ENCODE data around the gene G6PC1.
"Not testable (repeated sequence)": the region's sequence is repeated elsewhere in the genome, so short reads cannot be mapped to it uniquely, and the experiment has no call there.

G6PC1 gene

DNA sequence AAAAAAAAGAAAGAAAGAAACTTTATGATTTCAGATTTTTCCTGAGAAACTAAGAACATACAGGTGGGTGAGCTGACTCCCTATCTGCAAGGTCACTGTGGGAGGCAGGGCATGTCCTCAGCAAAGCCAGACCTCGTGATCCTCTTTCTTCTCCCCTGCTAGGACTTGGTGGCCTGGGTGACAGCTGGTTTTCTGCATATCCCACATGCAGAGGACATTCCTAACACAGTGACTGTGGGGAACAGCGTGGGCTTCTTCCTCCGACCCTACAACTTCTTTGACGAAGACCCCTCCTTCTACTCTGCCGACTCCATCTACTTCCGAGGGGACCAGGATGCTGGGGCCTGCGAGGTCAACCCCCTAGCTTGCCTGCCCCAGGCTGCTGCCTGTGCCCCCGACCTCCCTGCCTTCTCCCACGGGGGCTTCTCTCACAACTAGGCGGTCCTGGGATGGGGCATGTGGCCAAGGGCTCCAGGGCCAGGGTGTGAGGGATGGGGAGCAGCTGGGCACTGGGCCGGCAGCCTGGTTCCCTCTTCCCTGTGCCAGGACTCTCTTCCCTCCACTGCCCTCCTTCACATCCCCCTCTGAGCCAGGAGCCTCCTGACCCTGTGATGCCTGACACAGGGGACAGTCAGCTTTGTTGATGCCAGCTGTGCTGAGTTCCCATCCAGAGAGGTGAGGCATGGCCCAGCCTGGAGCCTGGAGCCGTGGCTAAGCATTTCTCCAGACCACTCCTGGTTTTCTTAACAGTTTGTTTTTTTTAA, 26.5 kb upstream of the G6PC1 start:
- not testable (repeated sequence) for DNase-seq

DNA sequence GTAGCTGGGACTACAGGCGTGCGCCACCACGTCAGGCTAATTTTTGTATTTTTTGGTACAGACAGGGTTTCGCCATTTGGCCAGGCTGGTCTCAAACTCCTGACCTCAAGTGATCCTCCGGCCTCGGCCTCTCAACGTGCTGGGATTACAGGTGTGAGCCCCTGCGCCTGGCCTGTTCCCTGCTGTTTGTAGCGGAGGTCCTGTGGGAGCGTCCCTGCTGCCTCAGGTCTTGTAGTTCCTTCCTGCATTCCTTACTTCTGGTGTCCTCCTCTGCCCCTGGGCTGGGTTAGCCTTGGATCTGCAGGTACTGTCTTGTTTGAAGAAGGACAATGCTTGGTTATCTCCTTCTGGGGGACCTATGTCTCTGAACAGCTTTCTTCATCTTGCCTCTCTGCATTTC, 23.6 kb upstream of the G6PC1 start:
- DNase-seq, result no peak

DNA sequence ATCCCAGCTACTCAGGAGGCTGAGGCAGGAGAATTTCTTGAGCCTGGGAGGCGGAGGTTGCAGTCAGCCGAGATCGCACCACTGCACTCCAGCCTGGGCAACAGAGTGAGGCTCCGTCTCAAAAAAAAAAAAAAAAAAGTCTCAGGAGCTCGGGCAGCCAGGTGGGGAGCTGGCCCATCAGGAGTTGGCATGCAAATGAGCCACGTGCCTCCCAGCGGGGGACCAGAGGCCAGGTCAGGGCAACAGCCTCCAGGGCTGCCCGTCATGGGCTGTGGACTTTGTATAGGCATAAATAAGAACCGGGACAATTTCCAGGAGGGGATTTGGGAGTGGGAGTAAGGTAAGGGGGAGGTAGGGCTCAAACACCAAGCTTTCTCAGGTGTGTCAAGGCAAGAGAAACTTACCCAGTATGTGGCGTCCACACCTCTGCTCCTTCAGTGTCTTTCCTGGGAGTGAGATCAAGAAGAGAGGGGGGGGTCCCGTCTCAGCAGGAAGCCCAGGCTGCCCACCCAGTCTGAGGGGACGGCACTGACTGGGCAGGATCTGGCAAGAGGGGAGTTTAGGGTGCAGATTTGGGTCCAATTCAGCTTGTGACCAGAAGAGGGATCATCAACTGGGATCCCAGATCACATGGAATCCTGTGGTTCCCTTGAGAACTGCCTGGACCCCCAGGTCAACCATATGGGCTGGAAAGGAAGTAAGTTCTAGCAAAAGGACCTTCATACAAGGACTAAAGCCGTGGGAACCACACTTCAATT, 22.3 kb upstream of the G6PC1 start:
- no peak for DNase-seq

DNA sequence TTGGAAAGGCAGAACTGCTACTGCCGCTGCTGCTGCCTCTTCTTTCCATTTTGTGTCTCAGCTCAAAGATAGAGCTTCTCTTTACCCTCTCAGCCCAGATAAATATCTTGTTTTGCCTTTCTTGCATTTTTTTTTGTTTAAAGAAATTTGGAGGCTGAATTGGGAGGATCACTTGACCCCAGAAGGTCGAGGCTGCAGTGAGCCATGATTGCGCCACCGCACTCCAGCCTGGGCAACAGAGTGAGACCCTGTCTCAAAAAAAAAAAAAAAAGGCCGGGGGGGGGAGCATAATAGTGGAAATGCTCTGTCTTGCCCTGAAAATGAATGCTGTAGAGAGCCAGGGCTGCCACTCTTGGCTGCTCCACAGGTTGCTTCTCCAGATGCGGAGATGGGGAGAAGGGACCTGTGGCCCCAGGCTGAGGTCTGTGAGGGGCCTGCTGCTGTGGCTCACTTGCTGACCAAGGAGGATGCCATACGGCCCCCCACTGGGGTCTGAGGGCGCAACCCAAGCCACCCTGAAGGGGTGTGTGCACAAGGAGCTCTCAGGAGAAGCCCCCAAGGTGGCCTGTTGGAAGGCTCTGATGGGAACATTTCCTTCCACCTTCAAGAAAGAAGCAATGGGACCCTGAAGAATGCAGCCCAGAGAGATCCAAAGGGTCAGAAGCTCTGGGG, 21.5 kb upstream of the G6PC1 start:
- no peak for DNase-seq

DNA sequence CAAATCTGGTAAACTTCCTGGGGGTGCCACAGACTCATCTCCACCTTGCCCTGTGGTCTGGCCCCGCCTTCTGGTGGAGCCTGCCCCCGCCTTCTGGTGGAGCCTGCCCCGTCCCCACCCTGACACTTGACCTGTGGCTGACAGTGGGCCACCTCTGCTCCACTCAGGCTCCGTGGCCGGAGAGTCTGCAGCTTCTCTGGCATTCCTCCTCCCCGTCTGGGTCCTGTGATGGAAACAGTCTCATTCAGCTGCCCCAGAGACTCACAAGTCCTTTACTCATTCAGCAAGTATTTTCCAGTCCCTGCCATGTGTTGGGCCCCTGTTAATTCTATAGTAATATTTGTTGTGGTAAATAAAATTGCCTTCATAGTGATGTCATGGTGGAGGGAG, 21.0 kb upstream of the G6PC1 start:
- DNase-seq, result no peak

DNA sequence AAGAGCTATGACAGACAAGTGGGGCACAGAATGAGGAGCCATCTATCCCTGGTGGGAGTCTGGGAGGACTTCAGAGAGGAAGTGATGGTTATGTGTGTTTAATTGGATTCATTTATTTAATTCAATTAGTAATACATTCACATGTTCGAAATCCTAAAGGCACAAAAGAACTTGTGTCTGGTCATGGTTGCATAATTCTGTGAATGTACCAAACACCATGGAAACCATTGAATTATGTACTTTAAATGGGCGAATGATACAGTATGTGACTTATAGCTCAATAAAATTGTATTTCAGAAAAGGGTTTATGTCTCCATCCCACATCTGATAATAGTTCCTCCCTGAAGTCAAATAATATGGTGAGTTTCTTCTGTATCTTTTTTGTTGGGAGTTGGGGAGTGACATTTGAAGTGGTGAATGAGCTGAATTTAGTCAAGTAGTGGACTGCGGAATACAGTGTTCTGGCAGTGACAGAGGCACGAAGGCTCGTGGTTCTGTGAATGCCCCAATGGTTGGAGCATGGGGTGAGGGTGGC, 19.8 kb upstream of the G6PC1 start:
- DNase-seq, result no peak

DNA sequence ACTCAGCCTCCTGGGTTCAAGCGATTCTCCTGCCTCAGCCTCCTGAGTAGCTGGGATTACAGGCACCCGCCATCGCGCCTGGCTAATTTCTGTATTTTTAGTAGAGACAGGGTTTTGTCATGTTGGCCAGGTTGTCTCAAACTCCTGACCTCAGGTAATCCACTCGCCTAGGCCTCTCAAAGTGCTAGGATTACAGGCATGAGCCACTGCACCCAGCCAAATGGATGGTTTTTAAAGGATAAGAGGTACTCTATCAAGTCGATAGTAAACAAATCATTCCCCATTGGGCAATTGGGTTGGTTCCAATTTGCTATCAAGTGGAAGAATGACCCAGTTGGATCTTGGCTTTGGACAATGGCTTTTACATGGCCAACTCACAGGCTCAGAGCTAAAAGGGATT, 18.9 kb upstream of the G6PC1 start:
- not testable (repeated sequence) for DNase-seq

DNA sequence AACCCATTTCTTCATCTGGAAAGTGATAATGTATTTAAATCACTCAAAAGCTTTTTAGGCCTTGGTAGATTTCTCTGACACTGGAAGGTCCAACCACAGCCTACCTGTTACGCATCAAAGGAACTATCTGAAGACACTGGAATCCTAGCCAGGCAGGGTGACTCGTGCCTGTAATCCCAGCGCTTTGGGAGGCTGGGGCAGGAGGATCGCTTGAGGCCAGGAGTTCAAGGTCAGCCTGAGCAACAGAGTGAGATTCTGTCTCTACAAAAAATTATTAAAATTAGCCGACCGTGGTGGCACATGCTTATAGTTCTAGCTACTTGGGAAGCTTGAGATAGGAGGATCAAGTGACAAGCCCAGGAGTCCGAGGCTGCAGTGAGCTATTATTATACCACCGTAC, 18.4 kb upstream of the G6PC1 start:
- DNase-seq, result no peak

DNA sequence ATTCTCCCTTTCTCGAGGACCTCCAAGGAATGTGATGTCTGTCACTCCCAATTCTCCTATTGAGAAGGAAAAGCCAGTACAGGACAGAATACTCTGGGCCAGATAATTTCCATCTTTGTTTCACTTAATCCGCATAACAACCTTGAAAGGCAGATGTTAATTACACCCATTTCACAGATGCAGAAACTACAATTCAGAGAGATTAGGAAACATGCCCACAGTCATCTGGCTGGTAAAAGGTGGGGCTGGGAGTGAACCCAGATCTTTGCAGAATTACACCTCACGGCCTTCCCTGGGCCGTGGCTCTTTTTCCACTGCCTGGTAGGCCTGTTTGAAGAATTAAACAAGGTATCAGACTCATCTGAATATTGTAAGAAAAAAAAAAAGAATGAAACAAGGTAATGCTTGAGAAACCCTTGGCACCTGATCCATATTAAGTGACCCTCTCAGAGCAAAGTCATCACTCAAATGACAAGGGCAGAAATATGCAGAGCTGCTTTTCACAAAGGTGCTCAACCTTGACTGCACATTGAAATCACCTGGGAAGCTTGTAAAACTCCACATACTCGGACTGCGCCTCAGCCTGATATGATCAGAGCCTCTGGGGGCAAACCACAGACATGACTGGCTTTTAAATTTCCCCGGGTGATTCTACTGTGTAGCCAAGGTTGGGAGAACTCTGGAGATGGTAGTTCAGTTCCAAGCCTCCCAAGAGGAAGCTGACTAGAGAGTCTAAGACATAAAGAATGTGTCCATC, 16.6 kb upstream of the G6PC1 start:
- DNase-seq, result no peak

DNA sequence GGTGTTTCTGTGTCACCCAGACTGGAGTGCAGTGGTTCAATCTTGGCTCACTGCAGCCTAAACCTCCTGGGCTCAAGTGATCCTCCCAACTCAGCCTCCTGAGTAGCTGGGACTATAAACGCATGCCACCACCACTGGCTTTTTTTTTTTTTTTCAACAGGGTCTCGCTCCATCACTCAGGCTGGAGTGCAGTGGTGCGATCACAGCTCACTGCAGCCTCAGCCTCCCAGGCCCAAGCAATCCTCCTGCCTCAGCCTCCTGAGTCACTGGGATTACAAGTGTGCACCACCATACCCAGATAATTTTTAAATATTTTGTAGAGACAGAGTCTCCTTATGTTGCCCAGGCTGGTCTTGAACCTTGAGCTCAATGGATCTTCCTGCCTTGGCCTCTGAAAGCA, 14.8 kb upstream of the G6PC1 start:
- DNase-seq, result not testable (repeated sequence)

DNA sequence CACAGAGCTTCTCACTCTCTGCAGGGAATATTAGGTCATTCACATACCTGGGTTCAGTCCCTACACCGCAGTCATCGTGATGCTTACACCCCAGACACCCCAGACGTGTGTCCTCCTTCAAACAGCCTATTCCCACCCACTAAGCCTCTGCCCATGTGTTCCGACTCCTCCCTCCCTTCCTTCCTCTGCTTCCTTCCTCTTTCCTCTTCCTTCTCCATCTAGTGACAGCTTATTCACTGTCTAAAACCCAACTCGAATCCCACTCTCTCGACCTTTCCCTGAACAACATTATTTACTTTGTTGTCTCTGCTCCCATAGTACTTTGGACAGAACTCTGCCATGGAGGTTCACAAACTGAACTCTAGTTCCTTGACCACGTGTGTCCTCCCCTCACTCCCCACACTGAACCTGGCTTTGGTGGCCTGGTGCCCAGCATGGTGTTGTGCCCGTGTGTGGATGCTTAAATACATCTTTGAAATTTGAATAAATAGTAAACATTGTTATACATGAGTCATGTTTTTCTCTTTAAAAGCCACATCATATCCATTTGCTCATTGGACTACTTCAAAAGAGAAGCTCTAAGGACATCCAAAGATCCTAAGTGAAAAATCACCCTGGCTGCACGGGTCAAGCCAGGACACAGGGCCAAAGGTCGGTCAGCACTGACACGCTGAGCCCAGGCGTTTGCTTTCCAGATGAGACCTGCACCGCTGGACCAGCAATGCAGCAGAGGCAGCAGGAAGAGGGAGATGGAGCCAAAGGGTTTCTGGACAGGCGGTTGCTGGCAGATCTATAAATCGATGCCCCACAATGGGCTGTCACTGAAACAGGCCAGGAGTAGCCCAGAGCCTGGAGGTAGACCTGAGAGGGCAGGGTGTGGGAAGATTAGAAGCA, 14.1 kb upstream of the G6PC1 start:
- no peak for DNase-seq

DNA sequence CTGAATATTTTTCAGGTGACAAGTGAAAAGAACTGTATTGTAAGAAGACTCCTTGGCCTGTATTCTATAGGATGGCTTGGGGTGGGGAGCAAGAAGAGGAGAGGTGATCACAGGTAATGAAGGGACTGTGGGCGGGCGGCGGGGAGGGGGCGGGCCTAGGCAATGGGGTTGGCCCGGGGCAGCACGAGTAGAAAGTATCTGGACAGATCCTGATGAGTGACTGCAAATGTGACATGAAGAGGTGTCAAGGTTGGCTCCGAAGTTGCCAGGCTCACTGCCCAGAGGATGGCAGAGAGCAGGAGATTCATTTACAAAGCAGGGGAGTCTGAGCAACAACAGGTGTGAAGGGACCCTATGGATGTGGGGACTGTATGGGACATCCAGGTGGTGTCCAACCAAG, 10.8 kb upstream of the G6PC1 start:
- no peak for DNase-seq

DNA sequence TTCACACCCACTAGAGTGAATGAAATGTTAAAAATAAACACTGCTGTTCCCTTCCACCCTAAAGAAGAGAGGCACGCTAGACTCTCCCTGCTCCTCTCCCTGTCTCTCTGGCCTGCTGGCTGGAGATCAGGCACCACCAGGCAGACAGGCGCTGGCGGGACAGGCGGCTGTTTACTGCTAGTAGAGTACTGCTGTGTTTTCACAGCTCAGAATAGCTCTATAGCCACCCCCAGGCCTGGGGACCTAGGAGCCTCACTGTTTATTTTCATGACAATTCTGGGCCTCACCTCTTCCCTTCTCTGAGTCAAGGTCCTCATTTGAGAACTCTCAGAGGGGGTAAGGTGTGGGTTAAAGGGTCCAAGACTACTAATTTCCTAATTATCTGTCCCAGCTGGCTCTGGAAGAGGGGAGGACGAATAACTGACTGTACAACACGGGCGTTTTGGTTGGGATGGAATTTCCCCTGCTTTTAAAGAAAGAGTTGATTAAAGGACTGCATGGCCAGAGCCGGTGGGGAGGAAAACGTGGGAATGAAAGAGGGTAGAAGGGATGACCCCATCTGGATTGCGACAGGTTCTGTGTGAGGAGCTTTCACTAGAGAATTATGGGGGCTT, 9.0 kb upstream of the G6PC1 start:
- no peak for DNase-seq

DNA sequence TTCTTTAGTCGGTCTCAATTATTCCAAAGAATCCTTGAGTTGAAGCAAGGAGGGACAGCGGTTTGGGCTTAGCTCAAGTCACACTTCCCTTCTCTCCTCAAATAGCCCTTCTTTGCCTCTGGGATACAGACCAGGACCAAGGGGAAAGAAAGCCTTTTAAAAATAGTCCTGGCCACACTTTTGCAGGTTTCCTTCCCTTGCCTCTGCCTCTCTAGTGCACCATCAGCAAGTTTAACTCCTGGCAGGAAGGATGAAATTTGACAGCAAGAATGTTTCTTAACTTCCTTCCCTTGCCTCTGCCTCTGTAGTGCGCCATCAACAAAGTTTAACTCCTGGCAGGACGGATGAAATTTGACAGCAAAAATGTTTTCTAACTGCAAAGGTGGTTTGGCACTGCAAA, 7.2 kb upstream of the G6PC1 start:
- no peak for DNase-seq

DNA sequence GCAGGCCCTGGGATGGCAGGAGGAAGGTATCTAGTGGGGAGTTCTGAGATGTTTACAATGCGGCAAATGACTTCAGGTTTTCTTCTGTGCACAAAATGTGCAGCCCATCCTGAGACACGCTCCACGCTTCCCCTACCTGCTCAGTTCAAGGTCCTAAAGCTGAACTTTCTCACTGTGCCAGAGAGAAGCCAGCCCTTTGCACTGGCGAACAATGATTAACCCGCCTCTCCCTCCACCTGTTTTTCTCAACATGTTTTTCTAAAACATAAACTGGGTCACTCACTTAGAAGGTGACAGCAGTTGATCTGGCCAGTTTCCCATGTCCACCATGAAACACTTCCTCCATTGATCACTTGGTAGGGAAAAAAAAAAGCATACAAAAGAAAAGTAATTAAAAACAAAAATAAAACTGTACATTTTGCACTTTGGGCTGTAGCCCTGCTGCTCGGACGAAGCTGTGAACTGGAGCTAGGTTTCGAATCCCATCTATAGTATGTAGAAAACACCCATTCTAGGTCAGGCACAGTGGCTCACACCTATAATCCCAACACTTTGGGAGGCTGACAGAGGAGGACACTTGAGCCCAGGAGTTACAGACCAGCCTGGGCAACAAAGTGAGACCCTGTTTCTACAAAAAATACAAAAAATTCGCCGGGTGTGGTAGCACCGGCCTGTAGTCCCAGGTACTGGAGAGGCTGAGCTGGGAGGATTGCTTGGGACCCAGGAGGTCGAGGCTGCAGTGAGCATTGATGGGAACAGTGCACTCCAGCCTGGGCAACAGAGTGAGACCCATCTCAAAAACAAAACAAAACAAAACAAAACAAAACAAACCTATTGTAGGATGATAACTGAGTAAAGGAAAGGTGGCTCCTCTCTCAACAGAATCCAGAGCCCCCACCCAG, 6.1 kb upstream of the G6PC1 start:
- no peak for DNase-seq

DNA sequence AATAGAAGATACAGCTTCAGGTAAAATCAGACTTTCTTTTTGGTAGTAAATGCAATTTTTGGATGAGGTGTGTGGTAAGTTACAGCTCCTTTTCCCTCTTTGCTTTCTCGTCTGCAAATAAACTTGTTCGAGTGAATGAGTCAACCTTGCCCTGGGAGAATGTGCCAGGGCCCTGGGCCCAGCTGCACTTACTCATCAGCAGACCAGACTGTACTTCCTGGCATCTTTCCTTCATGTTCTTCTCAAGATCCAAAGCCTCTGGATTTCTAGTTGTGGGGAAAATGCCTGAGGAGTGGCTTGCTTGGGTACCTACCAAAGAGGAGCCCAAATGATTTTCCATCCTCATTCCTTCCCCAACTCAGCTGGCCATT, 5.4 kb upstream of the G6PC1 start:
- no peak for DNase-seq

DNA sequence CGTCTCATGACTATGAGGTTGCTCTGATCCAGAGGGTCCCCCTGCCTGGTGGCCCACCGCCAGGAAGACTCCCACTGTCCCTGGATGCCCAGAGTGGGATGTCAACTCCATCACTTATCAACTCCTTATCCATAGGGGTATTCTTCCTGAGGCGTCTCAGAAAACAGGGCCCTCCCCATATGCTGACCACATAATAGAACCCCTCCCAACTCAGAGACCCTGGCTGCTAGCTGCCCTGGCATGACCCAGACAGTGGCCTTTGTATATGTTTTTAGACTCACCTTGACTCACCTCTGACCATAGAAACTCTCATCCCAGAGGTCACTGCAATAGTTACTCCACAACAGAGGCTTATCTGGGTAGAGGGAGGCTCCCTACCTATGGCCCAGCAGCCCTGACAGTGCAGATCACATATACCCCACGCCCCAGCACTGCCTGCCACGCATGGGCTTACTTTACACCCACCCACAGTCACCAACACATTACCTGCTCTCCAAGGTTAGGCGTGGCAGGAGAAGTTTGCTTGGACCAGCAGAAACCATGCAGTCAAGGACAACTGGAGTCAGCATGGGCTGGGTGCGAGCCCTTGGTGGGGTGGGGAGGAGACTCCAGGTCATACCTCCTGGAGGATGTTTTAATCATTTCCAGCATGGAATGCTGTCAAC, 2.3 kb upstream of the G6PC1 start:
- DNase-seq, result no peak

DNA sequence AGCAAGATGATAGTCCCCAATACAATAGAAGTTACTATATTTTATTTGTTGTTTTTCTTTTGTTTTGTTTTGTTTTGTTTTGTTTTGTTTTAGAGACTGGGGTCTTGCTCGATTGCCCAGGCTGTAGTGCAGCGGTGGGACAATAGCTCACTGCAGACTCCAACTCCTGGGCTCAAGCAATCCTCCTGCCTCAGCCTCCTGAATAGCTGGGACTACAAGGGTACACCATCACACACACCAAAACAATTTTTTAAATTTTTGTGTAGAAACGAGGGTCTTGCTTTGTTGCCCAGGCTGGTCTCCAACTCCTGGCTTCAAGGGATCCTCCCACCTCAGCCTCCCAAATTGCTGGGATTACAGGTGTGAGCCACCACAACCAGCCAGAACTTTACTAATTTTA, 618 bp upstream of the G6PC1 start:
- not testable (repeated sequence) for DNase-seq

DNA sequence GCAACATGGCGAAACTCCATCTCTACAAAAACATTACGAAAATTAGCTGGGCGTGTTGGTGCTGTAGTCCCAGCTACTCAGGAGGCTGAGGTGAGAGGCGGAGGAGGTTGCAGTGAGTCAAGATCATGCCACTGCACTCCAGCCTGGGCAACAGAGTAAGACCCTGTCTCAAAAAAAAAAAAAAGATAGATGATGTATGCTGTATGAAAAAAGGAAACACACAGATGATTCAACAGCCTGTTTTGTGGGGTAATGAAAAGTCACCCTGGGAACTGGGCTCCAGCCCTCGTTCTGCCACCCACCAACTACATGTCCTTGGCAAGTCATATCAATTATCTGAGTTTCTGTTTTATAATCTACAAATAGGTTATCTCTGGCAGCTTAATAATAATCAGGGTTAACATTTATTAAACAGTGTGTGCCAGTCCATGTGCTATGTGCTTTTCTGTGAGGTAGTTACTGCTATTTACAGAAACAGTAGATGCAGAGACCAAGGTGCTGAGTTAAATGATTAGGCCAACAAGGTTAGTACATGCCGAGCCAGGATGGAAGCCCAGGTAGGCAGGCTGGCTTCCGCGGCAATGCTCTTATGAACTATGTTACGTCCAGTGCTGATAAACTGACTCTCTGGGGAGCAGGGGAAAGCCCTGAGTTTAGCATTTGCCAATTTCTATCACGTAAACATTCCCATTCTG, 1.1 kb downstream of the G6PC1 start:
- DNase-seq, result no peak
